GM19467 (cell line): Measurements from ENCODE around the gene DHCR7.

Experiments used
- ATAC-seq: cut with Tn5 transposase; IDR thresholded peaks from one replicate; pipeline ENCODE4 v1.9.1; 2021; ENCODE audit warnings: mild to moderate bottlenecking, moderate library complexity; ENCODE audit not compliant: unreplicated experiment

DHCR7 gene, protein sequence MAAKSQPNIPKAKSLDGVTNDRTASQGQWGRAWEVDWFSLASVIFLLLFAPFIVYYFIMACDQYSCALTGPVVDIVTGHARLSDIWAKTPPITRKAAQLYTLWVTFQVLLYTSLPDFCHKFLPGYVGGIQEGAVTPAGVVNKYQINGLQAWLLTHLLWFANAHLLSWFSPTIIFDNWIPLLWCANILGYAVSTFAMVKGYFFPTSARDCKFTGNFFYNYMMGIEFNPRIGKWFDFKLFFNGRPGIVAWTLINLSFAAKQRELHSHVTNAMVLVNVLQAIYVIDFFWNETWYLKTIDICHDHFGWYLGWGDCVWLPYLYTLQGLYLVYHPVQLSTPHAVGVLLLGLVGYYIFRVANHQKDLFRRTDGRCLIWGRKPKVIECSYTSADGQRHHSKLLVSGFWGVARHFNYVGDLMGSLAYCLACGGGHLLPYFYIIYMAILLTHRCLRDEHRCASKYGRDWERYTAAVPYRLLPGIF

GRCh38 chr11:71448257-71449171 is at the start of gene DHCR7:
Gene DHCR7, minus strand, starts transcription at chr11:71448393. Its CDS starts 3,441 bp downstream, at chr11:71444952.
- peak; percentile 73 for ATAC-seq

- ATAC-seq, result no peak
These were observed 48.2 kb upstream of the DHCR7 start for GRCh38 chr11:71496421-71496820.

DNA sequence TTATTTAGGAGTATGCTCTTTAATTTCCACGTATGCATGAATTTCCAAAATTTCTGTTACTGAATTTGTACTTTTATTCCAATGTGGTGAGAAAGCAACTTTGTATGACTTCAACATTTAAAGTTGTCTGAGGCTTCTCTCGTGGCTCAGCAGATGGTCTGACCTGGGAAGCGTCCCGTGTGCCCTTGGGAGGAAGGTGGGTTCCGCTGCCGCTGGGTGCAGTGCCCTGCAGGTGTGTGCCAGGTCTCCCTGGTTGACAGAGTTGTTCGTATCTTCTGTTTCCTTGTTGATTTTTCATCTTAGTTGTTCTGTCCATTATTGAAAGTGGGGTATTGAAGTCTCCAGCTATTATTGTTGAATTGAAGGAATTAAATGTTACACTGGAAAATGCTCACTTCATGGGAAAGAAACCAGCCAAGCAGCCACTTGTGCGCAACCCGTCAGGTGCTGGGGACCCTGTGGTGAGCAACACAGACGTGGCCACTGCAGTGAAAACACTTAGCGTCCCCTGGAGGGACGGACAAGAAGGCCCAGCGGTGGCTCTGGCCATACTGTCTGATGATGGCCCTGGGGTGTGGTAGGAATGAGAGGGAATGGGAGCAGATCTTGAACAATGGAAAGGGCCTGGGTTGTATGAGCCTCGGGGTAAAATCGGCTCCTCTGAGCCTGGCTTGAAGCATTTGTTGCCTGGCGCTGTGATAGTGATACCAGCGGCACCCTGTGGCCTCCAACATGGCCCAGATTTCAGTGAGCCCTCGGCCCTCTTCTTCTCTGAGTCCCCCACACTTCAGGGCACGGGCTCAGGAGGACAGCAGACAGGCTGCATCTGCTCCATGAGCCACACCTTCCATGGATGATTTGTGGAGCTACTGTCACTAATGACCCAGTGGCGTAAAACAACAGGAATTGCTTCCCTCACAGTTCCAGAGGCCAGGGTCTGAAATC is 47.4 kb upstream of the DHCR7 start:
- no peak for ATAC-seq

GRCh38 chr11:71491940-71492339 is 43.7 kb upstream of the DHCR7 start:
- no peak for ATAC-seq

- ATAC-seq, result no peak
These were observed 43.3 kb upstream of the DHCR7 start for GRCh38 chr11:71491531-71491930.

DNA sequence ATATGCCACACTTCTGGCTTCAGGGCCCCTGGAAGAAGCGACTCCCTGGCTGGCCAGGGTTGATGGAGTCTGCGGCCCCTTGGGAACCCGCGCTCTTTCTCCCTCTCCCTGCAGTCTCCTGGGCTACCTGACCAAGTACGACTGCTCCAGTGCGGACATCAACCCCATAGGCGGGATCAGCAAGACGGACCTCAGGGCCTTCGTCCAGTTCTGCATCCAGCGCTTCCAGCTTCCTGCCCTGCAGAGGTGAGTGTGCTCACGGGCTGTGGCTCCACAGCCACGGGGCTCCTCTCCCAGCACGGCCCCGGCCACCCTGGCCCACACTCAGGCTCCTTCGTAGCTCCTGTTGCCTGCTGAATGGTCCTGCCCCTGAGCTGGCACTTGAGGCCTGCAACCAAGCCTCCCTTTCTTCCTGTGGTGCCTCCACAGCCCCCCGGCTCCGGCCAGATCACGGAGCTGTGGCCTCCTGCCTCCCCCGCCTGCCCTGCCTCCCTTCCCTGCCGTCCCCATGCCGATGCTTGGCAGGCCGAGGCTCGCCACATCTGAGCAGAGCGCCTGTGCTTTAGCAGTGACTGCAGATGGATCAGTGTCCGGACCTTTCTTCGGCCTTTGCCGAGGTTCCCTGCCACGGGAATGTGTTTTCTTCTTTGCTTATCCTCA is 42.7 kb upstream of the DHCR7 start:
- ATAC-seq, result no peak

GRCh38 chr11:71490044-71490730 is 42.0 kb upstream of the DHCR7 start:
- ATAC-seq, result no peak

DNA sequence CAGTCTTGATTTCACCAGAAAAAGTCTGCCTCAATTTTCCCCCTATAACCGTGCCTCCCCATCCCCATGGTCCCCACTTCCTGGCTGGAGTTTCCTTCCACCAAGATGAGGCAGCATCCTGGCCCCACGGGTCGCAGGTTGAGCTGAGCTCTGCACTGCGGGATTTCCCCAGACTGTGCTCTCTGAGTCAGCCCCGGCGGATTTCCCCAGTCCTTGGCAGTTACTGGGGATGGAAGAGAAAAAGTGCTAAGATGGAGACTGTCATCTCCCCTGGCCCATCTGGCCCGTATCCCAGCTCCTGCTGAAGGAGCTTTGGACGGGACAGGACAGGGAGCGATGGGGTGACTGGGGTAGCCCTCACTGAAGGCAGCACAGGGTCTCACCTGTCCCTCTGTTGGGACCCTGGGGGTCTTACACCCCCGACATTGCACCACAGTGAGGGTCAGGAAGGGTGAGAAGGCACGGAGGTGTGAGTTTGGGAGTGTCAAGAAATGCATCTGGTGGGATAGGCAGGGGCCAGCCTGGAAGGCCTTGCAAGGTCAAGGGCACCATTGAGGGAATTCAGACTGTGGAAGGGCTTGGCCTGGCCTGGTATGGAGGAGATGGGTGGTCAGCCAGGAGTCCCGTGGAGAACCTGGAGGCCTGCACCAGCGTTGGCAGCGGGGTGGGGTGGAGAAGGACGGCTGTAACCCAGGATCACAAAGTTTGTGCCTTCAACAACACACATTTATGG is 41.3 kb upstream of the DHCR7 start:
- ATAC-seq, result no peak

GRCh38 chr11:71488681-71489270 is 40.6 kb upstream of the DHCR7 start:
- no peak for ATAC-seq

DNA sequence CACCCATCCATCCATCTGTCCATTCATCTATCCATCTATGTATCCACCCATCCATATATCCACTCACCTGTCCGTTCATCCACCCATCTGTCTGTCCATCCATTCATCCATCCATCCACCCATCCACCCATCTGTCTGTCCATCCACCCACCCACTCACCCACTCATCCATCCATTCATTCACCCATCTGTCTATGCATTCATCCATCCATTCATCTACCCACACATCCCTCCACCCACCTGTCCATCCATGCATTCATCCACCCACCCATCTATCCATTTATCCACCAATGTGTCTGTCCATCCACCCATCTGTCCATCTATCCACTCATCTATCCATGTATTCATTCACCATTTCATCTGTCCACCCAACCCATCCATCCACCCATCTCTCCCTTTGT is 38.1 kb upstream of the DHCR7 start:
- no peak for ATAC-seq

GRCh38 chr11:71485466-71485865 is 37.3 kb upstream of the DHCR7 start:
- ATAC-seq, result no peak

DNA sequence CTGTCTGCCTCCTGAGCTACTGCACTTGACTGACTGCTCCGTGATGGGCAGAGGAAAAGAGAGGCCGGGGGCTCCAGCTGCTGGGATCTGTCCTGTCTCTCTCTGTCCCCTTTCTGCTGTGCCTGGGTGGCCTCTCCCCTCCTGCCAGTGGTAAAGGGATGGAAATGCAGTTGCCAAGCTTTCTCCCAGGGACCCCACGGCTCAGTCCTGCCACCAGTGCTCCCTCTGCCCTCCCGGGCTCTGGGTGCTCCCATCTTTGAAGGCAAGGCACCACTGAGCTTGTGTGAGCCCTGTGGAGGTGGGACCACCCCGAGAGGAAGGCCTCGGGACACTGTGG is 36.8 kb upstream of the DHCR7 start:
- ATAC-seq, result no peak

DNA sequence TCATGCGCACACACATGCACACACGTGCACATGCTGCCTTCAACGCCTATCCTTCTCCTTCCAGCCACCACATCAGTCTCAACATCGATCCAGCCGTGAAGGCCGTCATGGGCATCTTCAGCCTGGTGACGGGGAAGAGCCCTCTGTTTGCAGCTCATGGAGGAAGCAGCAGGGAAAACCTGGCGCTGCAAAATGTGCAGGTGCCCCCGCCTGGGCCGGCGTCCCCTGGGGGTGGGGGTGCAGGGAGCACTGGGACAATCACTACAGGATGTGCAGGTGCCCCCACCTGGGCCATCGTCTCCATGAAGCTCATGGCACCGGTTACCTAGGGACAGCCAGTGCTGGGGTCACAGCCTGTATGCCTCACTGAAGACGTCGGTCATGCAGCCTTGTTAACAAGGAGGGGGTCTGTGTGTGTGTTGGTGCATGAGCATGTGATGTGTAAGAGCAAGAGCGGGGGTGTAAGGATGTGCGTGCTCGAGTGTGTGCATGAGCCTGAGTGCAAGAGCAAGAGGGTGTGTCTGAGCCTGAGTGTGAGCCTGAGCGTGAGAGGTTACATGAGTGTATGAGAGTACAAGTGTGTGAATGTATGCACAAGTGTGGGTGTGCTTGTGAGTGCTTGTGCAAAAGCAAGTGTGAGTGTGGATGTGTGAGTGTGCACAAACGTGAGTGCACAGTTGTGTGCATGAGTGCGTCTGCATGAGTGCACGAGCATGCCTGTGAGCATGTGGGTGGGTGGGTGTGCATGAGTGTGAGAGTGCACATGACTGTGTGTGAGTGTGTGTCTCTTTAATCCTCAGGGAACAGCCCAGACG is 36.3 kb upstream of the DHCR7 start:
- ATAC-seq, result no peak

DNA sequence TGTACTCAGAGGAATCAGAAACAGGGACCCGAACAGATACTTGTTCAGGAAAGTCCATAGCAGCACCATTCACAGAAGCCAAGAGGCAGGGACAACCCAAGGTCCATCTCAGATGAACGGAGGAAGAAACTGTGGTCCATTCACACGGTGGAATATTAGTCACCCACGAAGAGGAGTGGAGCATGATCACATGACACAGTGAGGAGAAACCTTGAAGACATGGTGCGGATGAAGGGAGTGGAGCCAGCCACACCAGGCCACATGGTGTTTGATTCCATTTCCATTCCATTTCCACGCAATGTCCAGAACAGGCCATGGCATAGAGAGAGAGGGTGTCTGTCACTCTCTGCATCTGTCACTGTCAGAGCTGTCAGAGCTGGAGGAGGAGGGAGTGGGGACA is 35.5 kb upstream of the DHCR7 start:
- ATAC-seq, result no peak

DNA sequence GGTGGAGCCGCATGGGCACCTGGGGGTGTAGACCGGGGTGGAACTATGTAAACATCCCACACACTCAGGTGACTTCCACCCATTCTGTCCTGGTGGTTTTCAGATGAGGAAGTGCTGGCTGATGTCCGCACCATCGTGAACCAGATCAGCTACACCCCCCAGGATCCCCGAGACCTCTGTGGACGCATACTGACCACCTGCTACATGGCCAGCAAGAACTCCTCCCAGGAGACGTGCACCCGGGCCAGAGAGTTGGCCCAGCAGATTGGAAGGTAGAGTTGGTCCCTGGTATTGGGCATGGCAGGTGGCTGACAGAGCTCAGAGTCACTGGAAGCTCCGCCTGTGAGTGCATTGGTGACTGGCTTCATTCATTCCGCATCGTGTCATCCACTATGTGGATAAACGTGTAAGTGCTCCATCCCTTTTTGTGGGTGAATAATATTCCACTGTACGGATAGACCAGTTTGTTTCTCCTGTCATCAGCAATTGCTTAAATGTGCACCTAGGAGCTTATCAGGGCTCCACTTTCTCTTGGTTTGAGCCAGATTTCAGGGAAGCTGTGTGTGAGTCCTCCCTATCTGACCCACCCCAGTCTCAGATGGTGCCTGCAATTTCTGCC is 34.7 kb upstream of the DHCR7 start:
- no peak for ATAC-seq

DNA sequence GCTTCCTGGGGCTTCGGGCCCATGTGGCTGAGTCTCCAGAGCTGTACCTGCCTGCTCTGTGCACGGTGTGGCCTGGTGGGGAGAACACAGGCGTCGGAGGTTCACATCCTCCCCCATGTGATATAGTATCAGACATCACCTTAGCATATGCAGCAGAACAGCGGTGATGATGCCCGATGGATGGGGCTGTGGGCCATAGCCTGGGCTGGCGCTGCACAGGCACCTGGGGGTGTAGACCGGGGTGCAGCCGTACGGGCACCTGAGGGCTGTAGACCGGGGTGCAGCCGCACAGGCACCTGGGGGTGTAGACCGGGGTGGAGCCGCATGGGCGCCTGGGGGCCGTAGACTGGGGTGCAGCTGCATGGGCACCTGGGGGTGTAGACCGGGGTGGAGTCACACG is 34.0 kb upstream of the DHCR7 start:
- ATAC-seq, result no peak
